GM10266 (cell line): ENCODE measurements around the gene POGLUT3.

Experiments used
- DNase-seq: peaks from one replicate; pipeline ENCODE4 v3.0.0; 2012; ENCODE audit errors: extremely low spot score
- CTCF ChIP-seq: IDR thresholded peaks from 2 replicates; pipeline ENCODE4 v1.5.1; 2012; ENCODE audit warnings: mild to moderate bottlenecking, low read depth; ENCODE audit not compliant: control insufficient read depth, insufficient read depth; ENCODE audit errors: missing control alignments

POGLUT3 gene

DNA sequence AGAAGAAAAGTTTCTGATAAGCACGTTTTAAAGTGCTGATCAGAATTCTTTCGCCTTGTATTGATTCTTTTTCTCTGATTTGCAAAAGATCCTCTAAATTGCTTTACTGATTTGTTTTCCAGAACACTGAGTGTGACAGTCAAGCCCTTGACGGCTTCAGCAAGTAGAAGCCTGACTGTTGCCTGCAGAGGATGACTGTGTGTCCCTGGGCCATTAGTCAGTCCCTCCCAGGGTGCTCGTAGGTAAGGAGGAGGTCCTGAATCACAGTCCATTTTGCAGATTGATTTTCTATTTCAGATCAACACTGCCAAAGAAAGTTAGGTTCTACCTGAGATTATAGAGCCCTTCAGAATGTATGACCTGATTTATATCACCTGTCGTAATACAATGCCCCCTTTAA, 38.6 kb upstream of the POGLUT3 start:
- DNase-seq: no peak
- TF ChIP-seq CTCF: no peak

- DNase-seq: no peak
- TF ChIP-seq CTCF: no peak
Measured at GRCh38 chr11:108535384-108535955, 37.3 kb upstream of the POGLUT3 start.

DNA sequence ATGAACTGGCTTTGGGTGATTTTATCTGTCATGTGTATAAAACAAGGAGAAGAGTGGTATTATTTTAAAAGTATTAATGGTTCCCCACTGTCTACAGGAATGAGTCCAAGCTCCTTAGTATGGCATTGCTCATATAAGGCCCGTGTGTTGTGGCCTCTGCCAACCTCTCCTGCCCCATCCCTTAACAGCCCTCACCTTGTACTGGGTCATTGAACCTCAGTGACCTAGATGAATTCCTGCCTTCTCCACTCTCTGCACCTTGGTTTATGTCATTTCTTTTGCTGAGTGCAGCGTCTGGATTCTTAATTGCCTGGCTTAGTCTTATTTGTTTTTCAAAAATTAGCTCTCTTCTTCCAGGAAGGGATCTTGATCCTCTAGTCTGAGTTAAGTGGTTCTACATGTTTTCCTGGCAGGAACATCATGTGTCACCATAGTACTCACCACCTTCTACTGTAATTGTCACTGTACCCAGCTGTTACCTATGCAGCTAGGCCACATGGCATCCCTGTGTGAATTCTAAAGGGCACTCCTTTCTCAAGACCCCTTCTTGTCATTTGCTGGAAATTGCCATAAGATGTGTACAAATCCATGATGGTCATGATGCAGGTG, 36.2 kb upstream of the POGLUT3 start:
- no peak for TF ChIP-seq CTCF
- no peak for DNase-seq

DNA sequence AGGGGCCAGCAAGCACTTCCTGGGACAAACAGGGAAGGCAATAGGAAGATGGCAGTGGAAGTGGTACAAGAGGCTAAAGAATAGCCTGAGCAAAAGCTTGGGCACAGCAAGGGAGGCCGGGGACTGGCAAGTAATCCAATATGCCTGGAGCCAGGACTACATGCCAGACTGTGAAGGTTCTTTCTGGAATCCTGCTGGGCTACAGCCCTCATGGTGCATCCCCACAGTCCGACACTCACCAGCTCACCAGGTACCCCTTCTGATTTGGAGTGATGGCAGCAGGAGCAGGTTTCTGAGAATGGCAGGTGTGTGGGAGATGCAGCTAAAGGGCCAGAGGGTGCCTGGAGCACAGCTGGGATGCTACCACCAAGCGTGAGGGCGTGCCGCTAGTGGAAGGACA, 32.2 kb upstream of the POGLUT3 start:
- no peak for DNase-seq
- no peak for TF ChIP-seq CTCF

- no peak for DNase-seq
- no peak for TF ChIP-seq CTCF
Measured at GRCh38 chr11:108527382-108527781, 29.2 kb upstream of the POGLUT3 start.

DNA sequence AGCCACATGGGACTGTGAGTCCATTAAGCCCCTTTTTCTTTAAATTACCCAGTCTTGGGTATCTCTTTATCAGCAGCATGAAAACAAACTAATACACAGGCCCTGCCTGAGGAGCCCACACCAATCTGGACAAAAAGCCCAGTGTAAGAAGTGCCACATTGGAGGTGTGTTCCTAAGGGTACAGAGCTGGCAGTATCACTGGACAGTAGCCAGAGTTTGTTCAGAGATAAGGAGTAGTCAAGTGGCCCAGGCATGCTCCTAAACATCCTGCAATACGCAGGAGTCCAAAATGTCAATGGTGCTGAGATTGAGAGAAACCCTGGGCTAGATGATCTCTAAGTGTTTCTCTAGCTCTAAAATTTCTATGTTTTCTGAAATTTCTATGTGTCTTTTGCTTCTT, 27.0 kb upstream of the POGLUT3 start:
- TF ChIP-seq CTCF: no peak
- no peak for DNase-seq

DNA sequence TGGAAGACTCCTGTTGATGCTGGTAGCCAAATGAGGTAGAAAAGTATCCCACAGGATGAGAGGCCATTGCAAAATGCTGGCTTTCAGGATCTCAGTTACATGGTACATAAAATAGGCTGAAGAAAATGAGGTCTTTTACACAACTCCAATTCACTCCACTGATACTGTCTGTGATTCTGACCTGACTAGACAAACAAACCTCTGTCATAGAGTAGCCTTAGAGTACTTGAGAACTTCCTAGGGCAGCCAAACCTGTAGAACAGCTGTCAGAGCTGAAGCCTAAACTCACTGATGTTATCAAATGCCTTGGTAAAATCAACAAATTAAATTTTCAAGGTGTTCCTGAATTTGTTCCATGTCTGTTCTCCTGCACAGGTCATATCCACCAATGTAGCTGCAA, 26.2 kb upstream of the POGLUT3 start:
- DNase-seq: no peak
- TF ChIP-seq CTCF: no peak
